KMS-11 (cell line): ENCODE results near the gene ZIC2.

Experiments used
- H2AFZ ChIP-seq: fragments of 200-600 bp; sonication (generic); 2 replicates; pipeline ENCODE4 v1.6.1; 2016; ENCODE audit warnings: antibody characterized with exemption, mixed run types, low read depth
- H3K27ac ChIP-seq: fragments of 200-600 bp; sonication (generic); 2 replicates; pipeline ENCODE4 v1.6.1; 2016; ENCODE audit warnings: mild to moderate bottlenecking, mixed run types
- H3K27me3 ChIP-seq: fragments of 200-600 bp; sonication (generic); 2 replicates; pipeline ENCODE4 v1.6.1; 2017; ENCODE audit warnings: mild to moderate bottlenecking, low read depth, mixed run types, moderate library complexity; ENCODE audit not compliant: insufficient read depth
- H3K36me3 ChIP-seq: fragments of 200-600 bp; sonication (generic); 2 replicates; pipeline ENCODE4 v1.6.1; 2017; ENCODE audit warnings: mild to moderate bottlenecking, mixed run types; ENCODE audit not compliant: insufficient read depth
- H3K4me1 ChIP-seq: fragments of 200-600 bp; sonication (generic); 2 replicates; pipeline ENCODE4 v1.6.1; 2016; ENCODE audit warnings: mild to moderate bottlenecking, low read depth, mixed run types; ENCODE audit not compliant: poor library complexity, severe bottlenecking
- H3K4me2 ChIP-seq: fragments of 200-600 bp; sonication (generic); 2 replicates; pipeline ENCODE4 v1.7.0; 2016; ENCODE audit warnings: mild to moderate bottlenecking, mixed run types
- H3K4me3 ChIP-seq: fragments of 200-600 bp; sonication (generic); IDR thresholded peaks from 2 replicates; pipeline ENCODE4 v1.6.1; 2017; ENCODE audit warnings: low read depth, low read length, mixed read lengths; ENCODE audit not compliant: insufficient read depth
- H3K79me2 ChIP-seq: fragments of 200-600 bp; sonication (generic); 2 replicates; pipeline ENCODE4 v1.6.1; 2016; ENCODE audit warnings: low read depth, mixed run types; ENCODE audit not compliant: insufficient read depth
- H3K9ac ChIP-seq: fragments of 200-600 bp; sonication (generic); 2 replicates; pipeline ENCODE4 v1.6.1; 2016; ENCODE audit warnings: mild to moderate bottlenecking, mixed run types
- H4K20me1 ChIP-seq: fragments of 200-600 bp; sonication (generic); 2 replicates; pipeline ENCODE4 v1.6.1; 2016; ENCODE audit warnings: mild to moderate bottlenecking, mixed run types; ENCODE audit not compliant: insufficient read depth
- TF ChIP-seq, protein P1 (sequence below): fragments of 200-600 bp; sonication (generic); conservative IDR thresholded peaks from 2 replicates; pipeline ENCODE4 v1.6.1; 2017; ENCODE audit warnings: low read depth, mild to moderate bottlenecking, antibody characterized with exemption, low read length, moderate library complexity, mixed read lengths

The ZIC2 gene

DNA sequence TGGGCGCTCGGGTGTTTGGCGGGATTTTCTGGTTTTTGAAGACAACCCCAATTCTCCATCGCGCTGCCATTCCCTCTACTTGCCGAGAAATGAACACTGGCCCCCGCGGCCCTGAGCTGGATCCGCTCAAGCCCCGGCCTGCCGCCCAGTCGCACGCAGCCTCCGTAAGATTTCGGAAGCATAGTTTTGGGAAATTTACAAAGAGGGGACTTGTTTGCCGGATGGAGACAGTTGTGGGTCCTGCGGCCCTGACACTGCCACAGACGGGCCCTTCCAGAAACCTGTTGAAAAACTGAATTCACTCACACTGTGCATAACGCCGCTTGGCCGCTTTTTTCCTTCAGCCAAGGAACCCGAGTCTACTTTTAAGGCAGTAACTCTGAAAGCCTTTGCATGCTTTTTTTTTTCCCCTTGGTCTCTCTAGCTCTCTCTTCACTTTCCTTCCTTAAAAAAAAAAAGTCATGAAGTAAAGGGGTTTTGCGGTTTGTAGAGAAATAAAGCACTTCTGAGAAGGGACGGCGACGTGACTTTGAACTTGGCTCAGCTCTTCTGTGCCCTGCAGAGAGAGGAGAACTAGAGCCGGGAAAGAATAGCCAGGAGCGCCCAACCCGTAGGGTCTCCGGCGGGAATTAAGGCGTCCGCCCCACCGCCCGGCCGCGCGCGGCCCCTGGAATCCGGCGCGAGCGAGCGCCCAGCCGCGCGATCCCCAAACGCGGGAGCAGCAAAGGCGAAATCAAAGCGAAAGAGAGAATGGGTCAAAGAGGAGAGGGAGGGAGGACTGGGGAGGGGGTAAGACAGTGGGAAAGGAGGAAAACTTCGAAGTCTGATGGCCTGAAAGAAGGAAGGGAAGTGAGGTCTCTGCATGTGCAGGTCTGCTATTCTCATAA is 3.4 kb upstream of the ZIC2 start:
- Histone ChIP-seq H3K36me3 (no peaks in the 10 kb centered on the region), H3K4me3 (no peak overlapping the region), H3K27me3 (0 out of 2 replicates have a peak, but pooled peaks cover 4% of the 10 kb centered on the region), H4K20me1 (no peaks in the 10 kb centered on the region), H3K9ac (no peak overlapping the region), H3K4me1 (no peaks in the 10 kb centered on the region), H2AFZ (no peak overlapping the region), H3K4me2 (no peak overlapping the region), H3K27ac (no peak overlapping the region), H3K79me2 (peaks cover 6% of the 10 kb centered on the region; the same call in 1 of the 2 replicates)
- TF ChIP-seq, protein P1, sequence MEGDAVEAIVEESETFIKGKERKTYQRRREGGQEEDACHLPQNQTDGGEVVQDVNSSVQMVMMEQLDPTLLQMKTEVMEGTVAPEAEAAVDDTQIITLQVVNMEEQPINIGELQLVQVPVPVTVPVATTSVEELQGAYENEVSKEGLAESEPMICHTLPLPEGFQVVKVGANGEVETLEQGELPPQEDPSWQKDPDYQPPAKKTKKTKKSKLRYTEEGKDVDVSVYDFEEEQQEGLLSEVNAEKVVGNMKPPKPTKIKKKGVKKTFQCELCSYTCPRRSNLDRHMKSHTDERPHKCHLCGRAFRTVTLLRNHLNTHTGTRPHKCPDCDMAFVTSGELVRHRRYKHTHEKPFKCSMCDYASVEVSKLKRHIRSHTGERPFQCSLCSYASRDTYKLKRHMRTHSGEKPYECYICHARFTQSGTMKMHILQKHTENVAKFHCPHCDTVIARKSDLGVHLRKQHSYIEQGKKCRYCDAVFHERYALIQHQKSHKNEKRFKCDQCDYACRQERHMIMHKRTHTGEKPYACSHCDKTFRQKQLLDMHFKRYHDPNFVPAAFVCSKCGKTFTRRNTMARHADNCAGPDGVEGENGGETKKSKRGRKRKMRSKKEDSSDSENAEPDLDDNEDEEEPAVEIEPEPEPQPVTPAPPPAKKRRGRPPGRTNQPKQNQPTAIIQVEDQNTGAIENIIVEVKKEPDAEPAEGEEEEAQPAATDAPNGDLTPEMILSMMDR: no peak

DNA sequence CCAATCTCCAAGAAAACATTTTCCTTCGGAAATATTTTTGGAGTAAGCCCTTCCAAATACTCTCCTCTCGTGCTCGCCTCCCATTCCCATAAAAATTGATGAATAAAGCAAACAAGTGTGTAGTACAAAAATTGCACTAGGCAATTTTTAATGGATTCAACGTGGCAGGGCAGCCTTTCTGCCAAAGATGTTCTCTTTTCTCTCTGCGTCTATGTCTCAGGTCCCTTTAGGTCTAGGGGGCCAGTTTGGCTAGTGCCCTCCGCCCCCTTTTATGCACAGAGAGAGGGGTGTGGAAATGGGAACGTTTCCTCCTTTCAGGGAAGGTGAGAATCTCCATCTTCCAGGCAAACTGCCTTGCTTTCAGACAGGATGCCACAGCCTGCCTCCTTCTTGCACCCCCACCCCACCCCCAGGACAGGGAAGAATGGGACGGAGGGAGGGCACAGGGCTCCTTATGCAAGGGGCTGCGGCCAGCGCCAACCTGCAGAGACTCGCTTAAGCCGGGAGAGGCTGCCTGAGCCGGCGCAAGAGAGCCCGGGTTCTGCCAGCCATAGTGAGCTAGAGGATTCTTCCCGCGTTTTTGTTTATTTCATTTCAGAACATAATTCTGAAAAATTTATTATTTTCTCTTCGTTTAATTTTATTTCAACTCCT is 2.7 kb upstream of the ZIC2 start:
- Histone ChIP-seq H4K20me1 (no peaks in the 10 kb centered on the region), H2AFZ (no peak overlapping the region), H3K4me2 (no peak overlapping the region), H3K27ac (no peak overlapping the region), H3K4me1 (no peaks in the 10 kb centered on the region), H3K27me3 (0 out of 2 replicates have a peak, but pooled peaks cover 4% of the 10 kb centered on the region), H3K36me3 (no peaks in the 10 kb centered on the region), H3K4me3 (no peak overlapping the region), H3K9ac (no peak overlapping the region), H3K79me2 (peaks cover 14% of the 10 kb centered on the region)
- TF ChIP-seq, protein P1: no peak

DNA sequence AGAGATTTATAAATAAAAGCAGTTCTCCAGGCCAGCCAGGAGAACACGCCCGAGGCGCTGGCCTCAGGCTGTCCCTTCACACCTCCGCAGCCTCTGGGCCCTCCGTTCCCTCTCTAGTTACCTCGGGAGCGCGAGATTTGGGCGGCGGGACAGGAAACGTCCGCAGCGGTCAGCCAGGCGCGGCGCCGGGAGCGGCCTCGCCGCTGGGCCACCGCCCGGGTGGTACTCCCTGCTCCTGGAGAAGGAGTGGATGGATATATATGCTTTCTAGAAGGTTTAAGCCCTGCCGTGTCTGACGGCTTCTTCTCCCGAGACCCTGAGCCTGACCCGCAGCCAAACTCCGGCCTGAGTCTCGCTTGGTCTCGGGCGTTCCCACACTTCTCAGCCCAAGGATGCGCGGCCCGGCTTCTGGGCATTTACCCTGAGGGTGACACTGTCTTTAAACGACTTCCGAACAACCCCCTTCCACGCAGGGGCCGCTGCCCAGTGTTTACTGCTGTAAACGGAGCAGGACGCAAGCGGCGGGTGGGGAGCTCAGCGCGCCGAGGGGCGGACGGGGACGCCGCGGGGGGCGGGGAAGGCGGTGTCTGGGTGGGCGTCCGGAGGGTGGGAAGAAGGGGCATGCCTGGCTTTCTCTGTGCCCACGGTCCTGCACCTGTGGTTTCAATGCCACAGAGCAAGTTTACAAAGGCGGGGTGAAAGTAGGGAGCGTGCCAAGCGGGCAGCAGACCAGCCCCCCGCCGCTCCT is 2.0 kb upstream of the ZIC2 start:
- peak overlapping the region; percentile 52; the same call in 1 of the 2 replicates for H3K9ac ChIP-seq

More for the DNA sequence above, 2.0 kb upstream of the ZIC2 start:
- no peaks in the 10 kb centered on the region for H4K20me1 ChIP-seq
- H3K36me3 ChIP-seq: no peaks in the 10 kb centered on the region
- H3K4me3 ChIP-seq: no peak overlapping the region
- peaks cover 21% of the 10 kb centered on the region for H3K79me2 ChIP-seq
- H3K27ac ChIP-seq: no peak overlapping the region
- H3K4me1 ChIP-seq: no peaks in the 10 kb centered on the region
- TF ChIP-seq, protein P1: no peak
- peak overlapping the region; percentile 39; the same call in 1 of the 2 replicates for H3K4me2 ChIP-seq
- H2AFZ ChIP-seq: peak overlapping the region; percentile 73
- H3K27me3 ChIP-seq: 0 out of 2 replicates have a peak, but pooled peaks cover 4% of the 10 kb centered on the region
